PC-3 (cell line): ENCODE measurements around the gene KCNIP2. TPM values are rescaled to one million over a fixed set of nuclear protein-coding genes. Genes with fewer than 3 reads are reported as not detected.

Source experiments
- ATAC-seq: fragments of 200-7000 bp; cut with Tn5 transposase; 2 replicates; pipeline ENCODE4 v1.9.1; 2020; ENCODE audit warnings: mild to moderate bottlenecking, moderate library complexity
- BruUV-seq: library from RNA; stranded (reverse); fragments of 400-500 nt; replicated peaks from 2 replicates; lab custom pipeline; 2021; lab: Mats Ljungman, UMichigan
- CTCF ChIA-PET: fragments of 300-600 bp; sonication (Branson Sonifier 250); formaldehyde crosslinking; loops from one replicate; lab custom pipeline; 2022; ENCODE audit warnings: antibody characterized with exemption; lab: Charles Lee
- POLR2A ChIA-PET: fragments of 300-600 bp; sonication (Branson Sonifier 250); formaldehyde crosslinking; loops from one replicate; lab custom pipeline; 2022; ENCODE audit warnings: antibody characterized with exemption; ENCODE audit not compliant: unreplicated experiment; lab: Charles Lee
- DNase-seq: peaks from one replicate; pipeline ENCODE4 v3.0.0-alpha.2; 2015
- H2AFZ ChIP-seq: fragments of 300-600 bp; sonication (generic); 2 replicates; pipeline ENCODE4 v1.6.0; 2016; ENCODE audit warnings: antibody characterized with exemption, low read length
- H3F3A ChIP-seq: fragments of 300-600 bp; sonication (generic); one replicate; pipeline ENCODE4 v1.6.0; 2017; ENCODE audit warnings: antibody characterized with exemption, low read length, control low read depth, mild to moderate bottlenecking; ENCODE audit not compliant: unreplicated experiment
- H3K27ac ChIP-seq: fragments of 300-600 bp; sonication (generic); 2 replicates; pipeline ENCODE4 v1.5.1; 2016; ENCODE audit warnings: mild to moderate bottlenecking, low read length
- H3K27me3 ChIP-seq: fragments of 300-600 bp; sonication (generic); 2 replicates; pipeline ENCODE4 v1.6.1; 2016; ENCODE audit warnings: low read length, mixed read lengths
- H3K36me3 ChIP-seq: fragments of 300-600 bp; sonication (generic); 2 replicates; pipeline ENCODE4 v1.6.1; 2016; ENCODE audit warnings: low read depth, mixed run types, low read length, mixed read lengths
- H3K4me1 ChIP-seq: fragments of 300-600 bp; sonication (generic); 2 replicates; pipeline ENCODE4 v1.5.1; 2016; ENCODE audit warnings: low read length; ENCODE audit not compliant: insufficient read depth
- H3K4me2 ChIP-seq: fragments of 300-600 bp; sonication (generic); 2 replicates; pipeline ENCODE4 v1.6.0; 2016; ENCODE audit warnings: low read length
- H3K4me3 ChIP-seq: fragments of 300-600 bp; sonication (generic); 2 replicates; pipeline ENCODE4 v1.5.1; 2016; ENCODE audit warnings: mild to moderate bottlenecking, low read length, mixed read lengths
- H3K79me2 ChIP-seq: fragments of 300-600 bp; sonication (generic); 2 replicates; pipeline ENCODE4 v1.6.1; 2017; ENCODE audit warnings: low read length, mixed read lengths
- H3K9ac ChIP-seq: fragments of 300-600 bp; sonication (generic); 2 replicates; pipeline ENCODE4 v1.6.0; 2016; ENCODE audit warnings: mild to moderate bottlenecking, low read length
- H3K9me2 ChIP-seq: fragments of 300-600 bp; sonication (generic); replicated peaks from 2 replicates; pipeline ENCODE4 v1.6.1; 2016; ENCODE audit warnings: mixed run types, low read length, mixed read lengths
- H3K9me3 ChIP-seq: fragments of 300-600 bp; sonication (generic); 2 replicates; pipeline ENCODE4 v1.6.1; 2016; ENCODE audit warnings: low read length, mixed read lengths
- H4K20me1 ChIP-seq: fragments of 300-600 bp; sonication (generic); 2 replicates; pipeline ENCODE4 v1.6.1; 2016; ENCODE audit warnings: low read length, mixed read lengths
- CTCF ChIP-seq: fragments of 300-600 bp; sonication (generic); conservative IDR thresholded peaks from 2 replicates; pipeline ENCODE4 v1.5.1; 2017; ENCODE audit warnings: antibody characterized with exemption, low read depth, mild to moderate bottlenecking, low read length
- EZH2 ChIP-seq: fragments of 300-600 bp; sonication (generic); IDR thresholded peaks from one replicate; pipeline ENCODE4 v1.6.1; 2017; ENCODE audit warnings: antibody characterized with exemption, mild to moderate bottlenecking, low read length; ENCODE audit not compliant: unreplicated experiment
- EZH2phosphoT487 ChIP-seq: fragments of 300-600 bp; sonication (generic); IDR thresholded peaks from 2 replicates; pipeline ENCODE4 v1.6.1; 2018; ENCODE audit warnings: mild to moderate bottlenecking, antibody characterized with exemption, low read length, borderline replicate concordance
- intact Hi-C: fragments of 100-400 bp; cut with micrococcal nuclease; formaldehyde crosslinking; loops from 2 replicates; pipeline ENCODE4 v1.9.0; 2023
- total RNA-seq: library from RNA; depleted of rRNA; stranded (reverse); fragments of >200 nt; gene quantifications from 2 replicates; pipeline ENCODE4 v1.2.3, GENCODE V29; 2014

KCNIP2 gene
- total RNA-seq, 1 experiment from 2014 or later: 1.5 TPM

- no peak for TF ChIP-seq CTCF
- no peak for TF ChIP-seq EZH2phosphoT487
- no peak for TF ChIP-seq EZH2
- Histone ChIP-seq H3K27me3 (no peaks in the 10 kb centered on the region), H3K9me3 (no peaks in the 10 kb centered on the region), H3K4me2 (no peak overlapping the region), H4K20me1 (no peaks in the 10 kb centered on the region), H3K27ac (no peak overlapping the region), H3K79me2 (no peaks in the 10 kb centered on the region), H3K4me3 (no peak overlapping the region), H3F3A (no peaks in the 10 kb centered on the region), H3K9ac (no peak overlapping the region), H2AFZ (no peak overlapping the region), H3K9me2 (no peaks in the 10 kb centered on the region), H3K36me3 (no peaks in the 10 kb centered on the region), H3K4me1 (no peaks in the 10 kb centered on the region)
- intact Hi-C loops: no loop called here
- DNase-seq: no peak
- ChIA-PET CTCF (no interaction called here), POLR2A (no interaction called here)
- ATAC-seq: no peak
- no TSS peak for BruUV-seq
These were observed 24.3 kb upstream of the KCNIP2 start for GRCh38 chr10:101867931-101868330.

- Histone ChIP-seq H3K27ac (no peak overlapping the region), H3F3A (no peaks in the 10 kb centered on the region), H3K4me3 (no peak overlapping the region), H3K79me2 (no peaks in the 10 kb centered on the region), H3K9me3 (no peaks in the 10 kb centered on the region), H3K9ac (no peak overlapping the region), H2AFZ (no peak overlapping the region), H3K9me2 (no peaks in the 10 kb centered on the region), H3K4me2 (no peak overlapping the region), H3K36me3 (peaks cover 3% of the 10 kb centered on the region; the same call in 1 of the 2 replicates), H3K4me1 (no peaks in the 10 kb centered on the region), H3K27me3 (no peaks in the 10 kb centered on the region), H4K20me1 (no peaks in the 10 kb centered on the region)
- intact Hi-C loops: no loop called here
- DNase-seq (no peak), ATAC-seq (no peak)
- TF ChIP-seq CTCF (no peak), EZH2 (no peak), EZH2phosphoT487 (no peak)
- ChIA-PET POLR2A (no interaction called here), CTCF (no interaction called here)
- BruUV-seq: no TSS peak
These were observed 15.9 kb upstream of the KCNIP2 start for GRCh38 chr10:101859530-101859929.

- H3K9me2 ChIP-seq: no peaks in the 10 kb centered on the region
- no peaks in the 10 kb centered on the region for H3K4me1 ChIP-seq
- CTCF ChIA-PET: no interaction called here
- BruUV-seq: no TSS peak
- DNase-seq: no peak
- no peaks in the 10 kb centered on the region for H3K27me3 ChIP-seq
- ATAC-seq: no peak
- H3K9ac ChIP-seq: no peak overlapping the region
- peaks cover 3% of the 10 kb centered on the region; the same call in 1 of the 2 replicates for H3K36me3 ChIP-seq
- no peaks in the 10 kb centered on the region for H3K9me3 ChIP-seq
- POLR2A ChIA-PET: interaction anchor here (0.7 kb wide), 1 partner anchor 208 kb away, joined by 4 read pairs; no protein-coding TSS in a partner anchor
- no peaks in the 10 kb centered on the region for H4K20me1 ChIP-seq
- TF ChIP-seq CTCF (no peak), EZH2 (no peak), EZH2phosphoT487 (no peak)
- H3K4me2 ChIP-seq: no peak overlapping the region
- no peak overlapping the region for H3K4me3 ChIP-seq
- H3F3A ChIP-seq: no peaks in the 10 kb centered on the region
- intact Hi-C loops: no loop called here
- no peak overlapping the region for H2AFZ ChIP-seq
- H3K27ac ChIP-seq: no peak overlapping the region
- H3K79me2 ChIP-seq: no peaks in the 10 kb centered on the region
These were observed 15.3 kb upstream of the KCNIP2 start for GRCh38 chr10:101858723-101859500.
